SK-N-SH treated with all-trans-retinoic acid at 6 μM for 48 hours (cell line): ENCODE measurements around the gene SAMD4B.

ENCODE experiments used
- ATAC-seq: fragments of 200-7000 bp; cut with Tn5 transposase; 3 replicates; pipeline ENCODE4 v1.9.1; 2020; ENCODE audit warnings: mild to moderate bottlenecking, moderate library complexity
- ARNTL ChIP-seq: fragments of 450-650 bp; formaldehyde crosslinking; IDR thresholded peaks from 2 replicates; pipeline ENCODE4 v1.5.0; 2020; ENCODE audit warnings: low read depth, mild to moderate bottlenecking, moderate library complexity, borderline replicate concordance
- BACH2 ChIP-seq: fragments of 250-450 bp; sonication (Bioruptor Pico); IDR thresholded peaks from 2 replicates; pipeline ENCODE4 v1.9.0; 2021; ENCODE audit warnings: mild to moderate bottlenecking, borderline replicate concordance
- CREB5 ChIP-seq: fragments of 250-450 bp; sonication (Bioruptor Pico); IDR thresholded peaks from 2 replicates; pipeline ENCODE4 v1.5.1; 2020; ENCODE audit warnings: low read depth, mild to moderate bottlenecking, moderate library complexity
- CSDC2 ChIP-seq: fragments of 250-450 bp; sonication (Bioruptor Pico); IDR thresholded peaks from 2 replicates; pipeline ENCODE4 v1.5.0; 2020; ENCODE audit warnings: mild to moderate bottlenecking, moderate library complexity
- CSRNP3 ChIP-seq: fragments of 250-450 bp; sonication (Bioruptor Pico); IDR thresholded peaks from 2 replicates; pipeline ENCODE4 v1.5.1; 2021; ENCODE audit warnings: mild to moderate bottlenecking, moderate library complexity
- ESRRG ChIP-seq: fragments of 250-450 bp; sonication (Bioruptor Pico); IDR thresholded peaks from 2 replicates; pipeline ENCODE4 v1.6.1; 2021; ENCODE audit warnings: mild to moderate bottlenecking
- GLIS3 ChIP-seq: fragments of 250-450 bp; sonication (Bioruptor Pico); IDR thresholded peaks from 2 replicates; pipeline ENCODE4 v1.5.0; 2020; ENCODE audit warnings: mild to moderate bottlenecking, moderate library complexity
- ISL1 ChIP-seq: fragments of 250-450 bp; sonication (Bioruptor Pico); IDR thresholded peaks from 2 replicates; pipeline ENCODE4 v2.1.2; 2022; ENCODE audit warnings: mild to moderate bottlenecking, moderate library complexity
- PATZ1 ChIP-seq: fragments of 250-450 bp; sonication (Bioruptor Pico); IDR thresholded peaks from 2 replicates; pipeline ENCODE4 v1.8.0; 2020; ENCODE audit warnings: mild to moderate bottlenecking, moderate library complexity, borderline replicate concordance
- POU6F1 ChIP-seq: fragments of 250-450 bp; sonication (Bioruptor Pico); IDR thresholded peaks from 2 replicates; pipeline ENCODE4 v1.8.0; 2021; ENCODE audit warnings: low read depth, mild to moderate bottlenecking, moderate library complexity, borderline replicate concordance
- PPARA ChIP-seq: fragments of 250-450 bp; sonication (Bioruptor Pico); IDR thresholded peaks from 2 replicates; pipeline ENCODE4 v1.5.0; 2020; ENCODE audit warnings: mild to moderate bottlenecking, borderline replicate concordance
- RARB ChIP-seq: fragments of 250-450 bp; sonication (Bioruptor Pico); IDR thresholded peaks from 2 replicates; pipeline ENCODE4 v1.8.0; 2021; ENCODE audit warnings: mild to moderate bottlenecking, moderate library complexity
- SNAI2 ChIP-seq: fragments of 250-450 bp; sonication (Bioruptor Pico); IDR thresholded peaks from 2 replicates; pipeline ENCODE4 v1.5.0; 2020; ENCODE audit warnings: mild to moderate bottlenecking, moderate library complexity
- TCF4 ChIP-seq: fragments of 250-450 bp; sonication (Bioruptor Pico); IDR thresholded peaks from 2 replicates; pipeline ENCODE4 v1.8.0; 2021; ENCODE audit warnings: mild to moderate bottlenecking, moderate library complexity, borderline replicate concordance
- TOX ChIP-seq: fragments of 250-450 bp; sonication (Bioruptor Pico); IDR thresholded peaks from 2 replicates; pipeline ENCODE4 v1.8.0; 2021; ENCODE audit warnings: mild to moderate bottlenecking, moderate library complexity, borderline replicate concordance
- TSHZ2 ChIP-seq: fragments of 250-450 bp; sonication (Bioruptor Pico); IDR thresholded peaks from 2 replicates; pipeline ENCODE4 v1.5.0; 2020; ENCODE audit warnings: mild to moderate bottlenecking, moderate library complexity
- ZC3H10 ChIP-seq: fragments of 250-450 bp; sonication (Bioruptor Pico); IDR thresholded peaks from 2 replicates; pipeline ENCODE4 v1.5.1; 2021; ENCODE audit warnings: mild to moderate bottlenecking, moderate library complexity
- ZFP3 ChIP-seq: fragments of 250-450 bp; sonication (Bioruptor Pico); IDR thresholded peaks from 2 replicates; pipeline ENCODE4 v1.5.0; 2020; ENCODE audit warnings: mild to moderate bottlenecking, moderate library complexity
- ZFP30 ChIP-seq: fragments of 450-650 bp; formaldehyde crosslinking; IDR thresholded peaks from 2 replicates; pipeline ENCODE4 v1.5.0; 2022; ENCODE audit warnings: mild to moderate bottlenecking, moderate library complexity
- ZNF565 ChIP-seq: fragments of 450-650 bp; formaldehyde crosslinking; conservative IDR thresholded peaks from 2 replicates; pipeline ENCODE4 v1.5.0; 2020; ENCODE audit warnings: low read depth, mild to moderate bottlenecking, moderate library complexity
- ZNF70 ChIP-seq: fragments of 450-650 bp; formaldehyde crosslinking; IDR thresholded peaks from 2 replicates; pipeline ENCODE4 v1.5.0; 2020; ENCODE audit warnings: mild to moderate bottlenecking, moderate library complexity
- ZNF8 ChIP-seq: fragments of 450-650 bp; formaldehyde crosslinking; IDR thresholded peaks from 2 replicates; pipeline ENCODE4 v1.5.0; 2020; ENCODE audit warnings: mild to moderate bottlenecking, moderate library complexity

The SAMD4B gene

GRCh38 chr19:39384839-39385568 is 42.8 kb downstream of the SAMD4B start:
- TF ChIP-seq ZNF70 (CRISPR knock-in tag) (no peak), CREB5 (CRISPR knock-in tag) (no peak), ZFP30 (no peak), TOX (CRISPR knock-in tag) (no peak), GLIS3 (no peak), ESRRG (CRISPR knock-in tag) (no peak)
- ATAC-seq, result no peak

DNA sequence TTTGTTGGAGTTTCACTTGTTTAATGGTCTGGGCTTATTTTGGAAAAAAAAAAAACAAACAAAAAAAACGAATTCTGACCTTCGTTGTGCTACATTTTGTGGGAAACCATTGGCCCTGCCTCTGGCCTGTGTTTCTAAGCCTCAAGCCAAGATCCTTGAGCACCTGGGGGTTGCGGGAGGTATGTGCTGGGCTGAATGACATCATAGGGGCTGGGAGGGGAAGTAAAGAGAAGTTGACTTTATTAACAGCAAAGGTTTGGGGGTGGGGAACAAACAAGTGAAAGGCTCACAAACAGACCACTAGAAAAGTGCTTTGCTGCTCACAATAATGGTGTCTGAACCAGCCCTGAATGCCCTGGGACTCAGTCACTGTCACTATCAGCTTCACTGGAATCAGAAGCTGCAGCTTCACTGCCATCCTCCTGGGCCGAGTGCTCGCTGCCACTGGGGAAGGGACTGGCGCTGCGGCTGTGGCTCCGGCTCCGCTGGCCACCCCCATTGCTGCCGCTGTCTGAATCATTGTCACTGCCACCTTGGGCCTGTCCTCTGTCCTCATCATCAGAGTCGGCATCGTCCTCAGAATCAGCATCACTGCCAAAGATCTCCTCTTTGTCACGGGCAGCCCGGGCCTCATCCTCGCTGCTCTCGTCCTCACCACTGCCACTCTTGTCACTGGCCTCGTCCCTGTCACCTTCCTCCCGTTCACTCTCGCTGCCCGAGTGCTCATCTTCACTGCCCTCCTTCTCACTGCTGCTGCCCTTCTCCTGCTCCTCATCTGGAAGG is 43.6 kb downstream of the SAMD4B start:
- ATAC-seq, result no peak
- no peak for TF ChIP-seq CREB5 (CRISPR knock-in tag)
- TF ChIP-seq ARNTL (CRISPR knock-in tag), result no peak
- no peak for TF ChIP-seq GLIS3
- no peak for TF ChIP-seq TCF4 (CRISPR knock-in tag)
- no peak for TF ChIP-seq CSDC2 (CRISPR knock-in tag)
- TF ChIP-seq POU6F1 (CRISPR knock-in tag), result no peak
- no peak for TF ChIP-seq ISL1 (CRISPR knock-in tag)
- TF ChIP-seq TOX (CRISPR knock-in tag), result no peak

GRCh38 chr19:39386557-39386956 is 44.3 kb downstream of the SAMD4B start:
- TF ChIP-seq SNAI2 (CRISPR knock-in tag) (no peak), CREB5 (CRISPR knock-in tag) (no peak), ZC3H10 (CRISPR knock-in tag) (no peak), ESRRG (CRISPR knock-in tag) (no peak), ZFP30 (no peak), ZNF565 (CRISPR knock-in tag) (no peak), PPARA (CRISPR knock-in tag) (no peak), TCF4 (CRISPR knock-in tag) (no peak), POU6F1 (CRISPR knock-in tag) (no peak), CSDC2 (CRISPR knock-in tag) (no peak), ZFP3 (CRISPR knock-in tag) (no peak), RARB (CRISPR knock-in tag) (no peak), PATZ1 (CRISPR knock-in tag) (no peak), CSRNP3 (no peak), TSHZ2 (CRISPR knock-in tag) (no peak), BACH2 (CRISPR knock-in tag) (no peak), GLIS3 (no peak), ISL1 (CRISPR knock-in tag) (no peak), ZNF8 (CRISPR knock-in tag) (no peak)
- no peak for ATAC-seq
